HepG2 (cell line): ENCODE data around the gene ZNF644. TPM values are rescaled to one million over a fixed set of nuclear protein-coding genes. Genes with fewer than 3 reads are reported as not detected.

ENCODE experiments used
- ATAC-seq: fragments of 200-7000 bp; cut with Tn5 transposase; 3 replicates; pipeline ENCODE4 v1.9.1; 2020; ENCODE audit warnings: mild to moderate bottlenecking, moderate library complexity
- BruUV-seq: library from RNA; stranded (reverse); fragments of 400-500 nt; replicated peaks from 2 replicates; lab custom pipeline; 2021; lab: Mats Ljungman, UMichigan
- CTCF ChIA-PET: fragments of 300-600 bp; formaldehyde crosslinking; extraction: SDS; loops from one replicate; lab custom pipeline; 2021; ENCODE audit warnings: low total read pairs, inconsistent platforms, low intra/inter-chr PET ratio; lab: Yijun Ruan, JAX
- POLR2A ChIA-PET: fragments of 350-600 bp; sonication (Branson Sonifier 250); formaldehyde crosslinking; loops from one replicate; lab custom pipeline; 2020; ENCODE audit warnings: antibody characterized with exemption, inconsistent platforms; lab: Yijun Ruan, JAX
- DNase-seq: peaks from one replicate; pipeline ENCODE4 v3.0.0-alpha.2; 2015; ENCODE audit warnings: low spot score
- FAIRE-seq: peaks from 3 replicates; lab custom pipeline; 2011; peaks lifted over from hg19 to GRCh38; lab: Jason Lieb, UNC
- H2AFZ ChIP-seq: one replicate; pipeline ENCODE4 v1.6.1; 2011; ENCODE audit warnings: low read length, inconsistent platforms
- H3K27ac ChIP-seq: fragments of 300-600 bp; 3 replicates; pipeline ENCODE4 v1.8.0; 2011; ENCODE audit warnings: mixed run types, mild to moderate bottlenecking, mixed read lengths, low read length, inconsistent platforms; ENCODE audit not compliant: insufficient read depth; ENCODE audit errors: extremely low read length
- H3K27me3 ChIP-seq, 2 experiments: fragments of 200-600 bp in 1 of 2; 2 replicates in 1 of 2; 3 replicates in 1 of 2; pipeline versions ENCODE4 v1.6.0 to v1.8.0; 2011; ENCODE audit warnings: low read length in 2 of 2, mild to moderate bottlenecking in 2 of 2, moderate library complexity in 2 of 2, inconsistent platforms in 1 of 2; ENCODE audit not compliant: insufficient read depth in 2 of 2, control insufficient read depth in 1 of 2
- H3K36me3 ChIP-seq, 2 experiments: fragments of 200-600 bp in 1 of 2; replicated peaks in 1 of 2; 2 replicates in 1 of 2; 3 replicates in 1 of 2; pipeline versions ENCODE4 v1.5.1 to v1.8.0; 2011; ENCODE audit warnings: low read length in 2 of 2, inconsistent platforms in 1 of 2; ENCODE audit not compliant: insufficient read depth in 2 of 2, control insufficient read depth in 1 of 2
- H3K4me1 ChIP-seq: 2 replicates; pipeline ENCODE4 v1.5.1; 2012; ENCODE audit warnings: low read length, inconsistent platforms; ENCODE audit not compliant: insufficient read depth
- H3K4me2 ChIP-seq: 2 replicates; pipeline ENCODE4 v1.6.0; 2011; ENCODE audit warnings: low read depth, low read length, inconsistent platforms
- H3K4me3 ChIP-seq, 3 experiments: fragments of 200-600 bp in 1 of 3; sonication (generic), shearing (Covaris generic) in 1 of 3; replicated peaks in 1 of 3; 2 replicates each; pipeline ENCODE4 v1.5.1; 2011 to 2016; ENCODE audit warnings: low read length in 3 of 3, inconsistent platforms in 2 of 3, low read depth in 2 of 3, mild to moderate bottlenecking in 2 of 3, control low read depth in 1 of 3, mixed read lengths in 1 of 3; ENCODE audit not compliant: insufficient read depth in 1 of 3
- H3K79me2 ChIP-seq: one replicate; pipeline ENCODE4 v1.6.1; 2011; ENCODE audit warnings: low read length, inconsistent platforms; ENCODE audit not compliant: insufficient read depth
- H3K9ac ChIP-seq: 2 replicates; pipeline ENCODE4 v1.6.0; 2011; ENCODE audit warnings: mild to moderate bottlenecking, low read depth, low read length, inconsistent platforms; ENCODE audit not compliant: insufficient read depth
- H3K9me3 ChIP-seq: 2 replicates; pipeline ENCODE4 v1.5.1; 2012; ENCODE audit warnings: mild to moderate bottlenecking, low read length
- H4K20me1 ChIP-seq: 2 replicates; pipeline ENCODE4 v1.6.0; 2011; ENCODE audit warnings: inconsistent platforms, mild to moderate bottlenecking, low read length, moderate library complexity; ENCODE audit not compliant: insufficient read depth
- CTCF ChIP-seq: sonication (generic); formaldehyde crosslinking; IDR thresholded peaks from 2 replicates; pipeline ENCODE4 v1.5.0; 2020; ENCODE audit warnings: mild to moderate bottlenecking, missing genetic modification reagents, moderate library complexity
- RBFOX2 ChIP-seq: fragments of 200-400 bp; formaldehyde crosslinking; IDR thresholded peaks from 2 replicates; pipeline ENCODE4 v1.6.1; 2017; ENCODE audit warnings: low read depth, mild to moderate bottlenecking, low read length
- STAG1 ChIP-seq: sonication (generic); formaldehyde crosslinking; IDR thresholded peaks from 2 replicates; pipeline ENCODE4 v1.4.0; 2020; ENCODE audit warnings: missing genetic modification reagents
- ZNF569 ChIP-seq: sonication (generic); formaldehyde crosslinking; IDR thresholded peaks from 2 replicates; pipeline ENCODE4 v1.5.0; 2020; ENCODE audit warnings: mild to moderate bottlenecking, missing genetic modification reagents, moderate library complexity, borderline replicate concordance
- ZNF598 ChIP-seq: sonication (generic); formaldehyde crosslinking; IDR thresholded peaks from 2 replicates; pipeline ENCODE4 v1.5.1; 2020; ENCODE audit warnings: mild to moderate bottlenecking, missing genetic modification reagents, borderline replicate concordance
- ZNF644 ChIP-seq: IDR thresholded peaks from 2 replicates; pipeline ENCODE4 v1.6.1; 2016; ENCODE audit warnings: low read depth
- WGBS: methylation state at CpG from one replicate; pipeline ENCODE4 v1.1.6; 2017; ENCODE audit warnings: low lambda C conversion rate; 5-methylcytosine and 5-hydroxymethylcytosine counted together
- in situ Hi-C: cut with HindIII; loops from 2 replicates; pipeline ENCODE4 v1.10.0; 2017; ENCODE audit warnings: low pct_unique_long_range_greater_than_20kb; ENCODE audit not compliant: extremely low pct_ligation_motif_present
- intact Hi-C: fragments of 100-400 bp; cut with micrococcal nuclease; formaldehyde crosslinking; loops from one replicate; pipeline ENCODE4 v1.10.0; 2022; ENCODE audit not compliant: unreplicated experiment
- polyA plus RNA-seq, 8 experiments: library from polyadenylated mRNA; depleted of rRNA in 3 of 8; stranded (reverse) in 7 of 8; unstranded in 1 of 8; fragments of >200 nt; fragmentation: Illumina TruSeq in 4 of 8; extraction: Trizol in 4 of 8; gene quantifications; 2 replicates each; pipeline versions ENCODE4 v1.2.1 to v1.2.3, GENCODE V29; 2011 to 2016; ENCODE audit warnings: low read depth in 4 of 8, missing spikeins in 1 of 8, mixed read lengths in 1 of 8; ENCODE audit not compliant: insufficient read depth in 1 of 8
- total RNA-seq, 5 experiments: library from RNA; depleted of rRNA; stranded (reverse); fragments of >200 nt; fragmentation: Illumina TruSeq; extraction: Trizol; gene quantifications; 2 replicates each; pipeline ENCODE4 v1.2.3, GENCODE V29; 2016; ENCODE audit warnings: low read depth in 1 of 5

ZNF644 gene
- total and polyA plus RNA-seq, 2 of the 13 experiments (the other 11 are each of a cell fraction or from before 2014, with no cell fraction given): 17.7 to 51.7 TPM

- BruUV-seq: no TSS peak
- H3K27me3 ChIP-seq: no peaks in the 10 kb centered on the region; a peak in 1 of 5 replicates
- no peak overlapping the region for H3K4me3 ChIP-seq
- POLR2A ChIA-PET: no interaction called here
- H3K4me1 ChIP-seq: peaks cover 83% of the 10 kb centered on the region
- TF ChIP-seq ZNF569 (CRISPR knock-in tag) (no peak), ZNF644 (CRISPR knock-in tag) (no peak), RBFOX2 (peak; percentile 10; the same call in 1 of the 2 replicates), ZNF598 (CRISPR knock-in tag) (no peak), STAG1 (peak; percentile 26; the same call in 1 of the 2 replicates), CTCF (CRISPR knock-in tag) (peak; percentile 36; the same call in 1 of the 2 replicates)
- 71% methylated on average over 2 of the region's 2 CpGs for WGBS
- H3K4me2 ChIP-seq: peak overlapping the region; percentile 83
- no peak overlapping the region for H3K27ac ChIP-seq
- in situ Hi-C loops (no loop called here), intact Hi-C loops (loop anchor here (1.0 kb wide), 1 partner anchor 146 kb away; no protein-coding TSS in a partner anchor)
- FAIRE-seq (peak; percentile 18), ATAC-seq (no peak), DNase-seq (peak; percentile 24)
- H3K9ac ChIP-seq: no peak overlapping the region
- H4K20me1 ChIP-seq: peaks cover 21% of the 10 kb centered on the region
- no peaks in the 10 kb centered on the region; a peak in 1 of 5 replicates for H3K36me3 ChIP-seq
- H3K79me2 ChIP-seq: peaks cover 82% of the 10 kb centered on the region
- no peaks in the 10 kb centered on the region for H3K9me3 ChIP-seq
- CTCF ChIA-PET: no interaction called here
- no peak overlapping the region for H2AFZ ChIP-seq
These were observed 3.8 kb downstream of the ZNF644 start for GRCh38 chr1:91018006-91018405.
